OCI-LY7 (cell line): Measurements from ENCODE around the gene ZDHHC14.

Experiments
- EZH2phosphoT487 ChIP-seq: fragments of 200-600 bp; sonication (generic); IDR thresholded peaks from 2 replicates; pipeline ENCODE4 v1.6.1; 2018; ENCODE audit warnings: low read depth, borderline replicate concordance, mild to moderate bottlenecking, mixed run types, antibody characterized with exemption, low read length, moderate library complexity, mixed read lengths
- TF ChIP-seq, protein P1 (sequence below): fragments of 200-600 bp; sonication (generic); conservative IDR thresholded peaks from 2 replicates; pipeline ENCODE4 v1.5.1; 2014; ENCODE audit warnings: mild to moderate bottlenecking, antibody characterized with exemption, low read length, moderate library complexity, mixed read lengths

DNA sequence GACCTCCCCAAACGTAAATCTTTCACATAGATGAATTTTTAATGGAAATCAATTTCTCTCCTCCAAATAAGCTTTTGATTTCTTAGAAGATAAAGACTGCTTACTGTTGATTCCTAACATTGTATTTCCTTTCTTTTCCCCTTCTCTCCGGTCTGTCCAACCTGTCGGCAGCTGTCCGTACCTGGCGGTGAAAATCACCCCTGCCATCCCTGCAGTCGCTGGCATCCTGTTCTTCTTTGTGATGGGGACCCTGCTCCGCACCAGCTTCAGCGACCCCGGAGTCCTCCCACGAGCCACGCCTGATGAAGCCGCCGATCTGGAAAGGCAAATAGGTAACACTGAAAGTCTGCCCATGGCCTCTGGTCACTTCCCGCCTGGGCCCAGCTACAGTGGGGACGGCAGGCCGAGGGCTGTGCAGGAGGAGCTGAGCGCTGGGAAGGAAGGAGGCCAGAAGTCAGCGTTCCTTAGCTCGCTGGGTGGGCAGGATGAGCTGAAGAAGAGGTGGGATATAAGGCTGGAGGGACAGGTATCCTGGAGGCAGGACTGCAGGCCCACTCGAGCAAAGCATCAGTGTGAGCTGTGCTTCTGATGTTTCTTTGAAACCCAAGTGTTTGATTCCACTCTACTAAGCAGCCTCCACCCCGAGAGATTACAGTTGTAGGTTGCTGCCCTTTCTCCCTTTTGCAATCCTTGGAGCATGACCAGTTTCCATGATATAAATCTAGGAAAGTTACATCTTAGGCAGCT, 161.6 kb downstream of the ZDHHC14 start:
- TF ChIP-seq, protein P1, sequence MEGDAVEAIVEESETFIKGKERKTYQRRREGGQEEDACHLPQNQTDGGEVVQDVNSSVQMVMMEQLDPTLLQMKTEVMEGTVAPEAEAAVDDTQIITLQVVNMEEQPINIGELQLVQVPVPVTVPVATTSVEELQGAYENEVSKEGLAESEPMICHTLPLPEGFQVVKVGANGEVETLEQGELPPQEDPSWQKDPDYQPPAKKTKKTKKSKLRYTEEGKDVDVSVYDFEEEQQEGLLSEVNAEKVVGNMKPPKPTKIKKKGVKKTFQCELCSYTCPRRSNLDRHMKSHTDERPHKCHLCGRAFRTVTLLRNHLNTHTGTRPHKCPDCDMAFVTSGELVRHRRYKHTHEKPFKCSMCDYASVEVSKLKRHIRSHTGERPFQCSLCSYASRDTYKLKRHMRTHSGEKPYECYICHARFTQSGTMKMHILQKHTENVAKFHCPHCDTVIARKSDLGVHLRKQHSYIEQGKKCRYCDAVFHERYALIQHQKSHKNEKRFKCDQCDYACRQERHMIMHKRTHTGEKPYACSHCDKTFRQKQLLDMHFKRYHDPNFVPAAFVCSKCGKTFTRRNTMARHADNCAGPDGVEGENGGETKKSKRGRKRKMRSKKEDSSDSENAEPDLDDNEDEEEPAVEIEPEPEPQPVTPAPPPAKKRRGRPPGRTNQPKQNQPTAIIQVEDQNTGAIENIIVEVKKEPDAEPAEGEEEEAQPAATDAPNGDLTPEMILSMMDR = no peak
- TF ChIP-seq EZH2phosphoT487 = no peak
